Suppressor macrophage treated with lipopolysaccharide for 4 hours (primary cell): Measurements from ENCODE around the gene RHEB.
A peak's percentile ranks its signal among the peaks of the same experiment; 100 is the strongest.

Source experiments
- DNase-seq: peaks from one replicate; pipeline ENCODE4 v3.0.0-alpha.2; 2020

RHEB gene

DNA sequence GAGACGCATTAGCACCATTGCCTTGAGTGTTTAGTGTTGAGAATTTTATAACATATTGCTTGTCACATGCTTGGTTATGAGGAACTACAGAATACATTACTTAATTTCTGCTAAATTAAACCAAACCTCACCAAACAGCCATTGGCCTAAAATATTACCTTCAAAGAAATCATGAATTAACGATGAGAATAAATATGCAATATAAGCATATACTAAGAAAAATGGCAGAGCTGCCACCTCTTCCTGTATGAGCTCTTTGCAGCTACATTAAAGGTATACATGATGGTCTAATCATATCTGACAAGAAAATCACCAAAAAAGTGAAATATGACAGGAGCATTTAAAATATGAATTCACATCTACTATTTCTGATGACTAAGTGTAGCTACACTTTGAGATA, 5.2 kb upstream of the RHEB start:
- DNase-seq = no peak

DNA sequence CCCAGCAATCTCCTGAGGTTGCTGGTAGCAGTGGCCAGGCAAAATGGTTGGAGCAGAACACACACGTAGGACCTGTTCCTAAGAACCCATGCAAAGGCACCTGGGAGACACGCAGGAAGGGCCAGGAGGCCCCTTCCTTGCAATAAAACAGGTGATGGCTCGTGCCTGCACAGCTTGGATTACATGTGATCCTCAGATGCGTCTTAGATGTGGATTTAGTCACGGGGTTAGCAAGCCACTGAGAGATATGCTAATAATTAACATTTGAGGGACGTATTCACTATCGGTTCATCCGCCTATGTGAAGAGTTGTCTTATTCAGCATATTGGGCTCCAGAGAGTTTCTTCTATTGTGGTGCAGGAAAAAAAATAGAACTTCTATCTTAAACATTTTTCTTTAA, 4.6 kb upstream of the RHEB start:
- DNase-seq = no peak

DNA sequence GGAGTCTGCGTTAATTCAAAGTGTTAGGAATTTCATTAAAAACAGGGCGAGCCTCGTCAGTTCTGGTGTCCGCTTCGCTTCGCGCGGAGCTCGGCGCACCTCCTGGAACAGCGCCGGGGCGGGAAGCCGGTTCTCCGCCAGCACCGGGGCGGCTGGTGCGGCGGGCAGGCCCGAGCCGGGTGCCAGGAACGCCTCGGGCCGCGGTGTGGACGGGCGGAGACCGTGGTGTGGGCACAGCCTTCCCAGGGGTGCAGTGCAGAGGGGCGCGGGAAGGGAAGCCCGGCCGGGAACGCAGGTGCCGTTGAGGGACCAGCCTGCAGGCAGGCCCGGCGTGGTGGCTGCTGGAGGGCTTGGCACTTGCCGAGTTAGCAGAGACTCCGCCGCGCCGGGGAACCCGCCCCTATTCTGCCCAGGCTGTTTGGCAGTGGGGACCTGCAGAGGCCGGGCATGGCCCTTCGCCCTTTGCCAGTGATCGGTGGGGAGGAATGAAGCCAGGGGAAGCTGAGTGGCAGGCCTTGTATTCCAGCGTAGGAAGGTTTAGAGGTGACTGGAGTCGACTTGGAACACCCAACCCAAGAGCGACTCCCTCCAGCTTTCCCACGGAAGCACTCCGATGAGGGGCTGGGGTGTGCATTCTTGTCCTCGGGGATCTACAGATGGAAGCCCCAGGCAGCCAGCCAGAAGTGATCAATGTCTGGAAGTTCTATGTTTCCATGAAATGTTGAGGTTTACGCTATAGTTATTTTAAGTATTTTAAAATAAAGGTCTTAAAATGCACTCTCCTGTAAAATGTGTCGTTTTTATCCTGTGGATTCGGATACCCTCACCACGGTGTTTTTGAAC, 945 bp upstream of the RHEB start:
- DNase-seq = peak; percentile 32

DNA sequence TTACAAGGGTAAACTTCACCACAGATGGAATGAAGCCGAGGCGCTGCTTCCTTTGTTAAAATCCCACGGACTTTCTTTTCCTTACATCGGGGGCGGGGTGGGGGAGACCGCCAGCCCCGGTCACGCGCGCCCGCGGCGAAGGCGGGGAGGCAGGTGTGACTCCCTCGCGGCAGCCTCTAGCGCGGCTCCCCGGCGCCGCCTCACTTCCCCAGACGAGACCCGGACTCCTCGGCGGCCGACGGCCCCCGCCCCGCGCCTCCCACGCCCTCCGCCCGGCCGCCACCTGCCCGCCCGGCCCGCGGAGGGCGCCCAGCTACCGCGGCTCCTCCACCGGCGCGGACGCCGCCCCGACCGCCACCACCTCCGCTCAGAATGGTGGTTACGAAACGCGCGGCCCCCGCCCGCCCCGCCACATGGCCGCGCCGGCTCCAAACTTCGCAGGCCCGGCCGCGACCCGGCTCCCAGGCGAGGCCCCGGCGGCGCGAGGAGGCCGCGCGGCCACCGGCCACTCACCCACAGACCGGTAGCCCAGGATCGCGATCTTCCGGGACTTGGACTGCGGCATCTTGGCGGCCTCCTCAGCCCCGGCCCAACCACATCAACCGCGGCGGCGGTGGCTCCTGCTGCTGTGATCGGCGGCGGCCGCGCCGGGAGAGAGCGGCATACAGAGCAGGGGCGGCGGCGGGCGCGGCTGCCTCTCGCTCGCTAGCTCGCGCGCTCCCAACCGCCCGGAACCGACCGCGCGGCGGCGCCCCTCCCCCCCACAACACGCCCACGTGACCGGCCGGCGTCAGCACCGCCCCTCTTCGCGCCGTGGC, 539 bp downstream of the RHEB start:
- DNase-seq = peak; percentile 70

DNA sequence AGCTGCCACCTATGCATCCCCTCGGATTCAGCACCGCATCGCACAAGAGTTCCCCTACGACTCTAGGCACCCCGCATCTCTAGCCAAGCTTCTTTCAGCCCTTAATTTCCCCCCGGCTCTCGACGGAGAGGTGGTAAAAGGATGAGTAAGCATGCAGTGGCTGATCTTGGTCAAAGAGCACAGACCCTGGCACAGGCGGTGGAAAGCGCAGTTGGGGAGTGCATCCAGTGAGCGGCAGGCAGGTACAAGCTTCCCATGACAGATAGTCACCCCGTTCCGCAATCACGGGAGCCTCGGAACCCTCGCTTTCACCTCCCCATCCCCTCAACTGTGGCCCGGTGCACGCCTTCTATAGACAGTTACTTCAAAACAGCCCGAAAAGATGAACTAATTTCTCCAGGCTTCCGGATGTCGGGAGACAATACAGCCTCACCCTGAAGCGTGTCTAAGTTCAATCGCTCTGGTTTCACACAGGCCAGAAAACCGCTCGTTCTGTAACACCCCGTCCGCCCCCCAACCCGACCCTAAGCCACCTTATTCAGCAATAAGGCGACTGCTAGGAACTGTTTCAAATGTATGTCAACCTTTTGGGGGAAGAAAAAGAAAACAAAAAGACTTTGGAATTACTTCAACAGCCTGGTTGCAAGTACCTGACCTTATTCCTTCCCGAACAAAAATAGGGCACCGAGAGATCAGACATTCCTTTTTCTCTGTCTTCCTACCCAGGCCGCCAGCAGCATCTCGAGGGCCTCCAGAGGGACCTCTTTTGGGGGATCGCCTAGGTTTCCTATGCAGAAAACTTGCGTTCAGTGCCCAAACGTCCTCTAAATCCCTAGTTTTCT, 1.4 kb downstream of the RHEB start:
- peak; percentile 44 for DNase-seq

DNA sequence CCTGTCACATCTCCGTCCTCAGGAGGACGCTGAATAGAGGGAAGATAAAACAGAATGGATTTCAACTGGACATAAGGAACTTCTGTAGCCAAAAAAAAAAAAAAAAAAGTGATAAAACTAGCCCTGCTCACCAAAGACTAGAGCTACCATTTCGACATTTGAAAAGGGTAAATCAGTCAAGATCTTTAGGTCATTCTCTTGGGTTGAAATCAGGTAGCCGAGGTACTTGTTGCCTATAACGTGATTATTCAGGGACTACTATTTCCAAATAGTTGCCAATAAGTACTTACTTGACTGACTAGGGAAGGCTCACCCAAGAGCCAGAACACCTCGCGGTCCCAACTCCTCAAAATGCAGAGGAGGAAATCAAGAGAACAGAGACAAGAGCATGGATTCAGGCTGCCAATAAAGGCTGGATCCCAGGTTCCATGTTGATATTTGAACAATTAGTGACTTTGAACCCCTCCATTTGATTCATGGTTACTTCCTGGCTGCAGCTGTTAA, 2.0 kb downstream of the RHEB start:
- no peak for DNase-seq

DNA sequence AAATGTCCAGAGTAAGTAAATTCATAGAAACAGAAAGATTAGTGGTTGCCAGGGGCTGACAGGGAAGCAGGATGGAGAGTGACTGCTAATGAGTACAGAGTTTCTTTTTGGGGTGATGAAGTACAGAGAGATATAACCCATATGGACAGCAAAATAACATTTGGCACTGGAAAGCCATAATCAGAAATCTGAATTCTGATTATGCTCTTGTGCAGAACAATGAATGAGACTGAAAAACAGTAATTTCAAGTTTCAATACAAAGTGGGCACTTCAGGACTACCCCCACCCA, 4.5 kb downstream of the RHEB start:
- no peak for DNase-seq

DNA sequence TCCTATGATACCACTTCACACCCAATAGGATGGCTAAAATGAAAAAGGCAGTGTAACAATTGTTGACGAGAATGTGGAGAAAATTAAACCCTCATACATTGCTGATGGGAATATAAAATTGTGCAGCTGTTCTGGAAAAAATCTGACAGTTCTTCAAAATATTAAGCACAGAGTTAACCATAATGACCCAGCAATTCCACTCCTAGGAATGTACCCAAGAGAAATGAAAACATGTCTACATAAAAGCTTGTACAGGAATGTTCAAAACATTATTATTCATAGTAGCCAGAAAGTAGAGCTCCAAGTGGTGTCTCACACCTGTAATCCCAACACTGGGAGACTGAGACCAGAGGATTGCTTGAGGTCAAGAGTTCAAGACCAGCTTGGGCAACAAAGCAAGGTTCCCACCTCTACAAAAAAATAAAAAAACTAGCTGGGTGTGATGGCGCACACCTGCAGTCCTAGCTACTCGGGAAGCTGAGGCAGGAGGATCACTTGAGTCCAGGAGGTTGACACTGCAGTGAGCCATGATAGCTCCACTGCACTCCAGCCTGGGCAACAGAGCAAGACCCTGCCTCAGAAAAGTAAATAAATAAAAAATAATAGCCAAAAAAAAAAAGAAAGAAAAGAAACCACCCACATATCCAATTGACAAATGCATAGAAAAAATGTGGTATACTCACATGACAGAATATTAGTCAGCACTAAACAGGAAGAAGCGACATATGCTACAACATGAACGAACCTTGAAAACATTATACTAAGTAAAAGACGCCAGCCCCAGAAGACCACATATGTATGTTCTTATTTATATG, 5.0 kb downstream of the RHEB start:
- DNase-seq = peak; percentile 60

DNA sequence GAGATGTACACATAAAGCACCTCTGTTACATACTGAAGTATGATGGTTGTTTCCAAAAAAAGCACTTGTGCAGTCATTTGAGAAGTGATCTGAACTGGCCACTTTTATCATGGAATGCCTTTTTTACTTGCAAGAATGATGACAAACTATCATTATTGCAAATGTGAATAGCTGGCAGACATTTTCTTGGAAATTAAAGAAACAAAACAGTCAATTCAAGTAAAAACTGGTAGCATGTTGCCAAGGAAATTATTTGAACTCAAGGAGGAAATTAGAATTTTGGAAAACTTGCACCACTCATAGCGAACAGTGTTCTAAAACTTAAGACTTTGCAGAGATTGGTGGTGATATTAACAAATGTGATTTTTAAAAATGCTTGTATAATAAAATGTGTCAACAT, 6.6 kb downstream of the RHEB start:
- no peak for DNase-seq

DNA sequence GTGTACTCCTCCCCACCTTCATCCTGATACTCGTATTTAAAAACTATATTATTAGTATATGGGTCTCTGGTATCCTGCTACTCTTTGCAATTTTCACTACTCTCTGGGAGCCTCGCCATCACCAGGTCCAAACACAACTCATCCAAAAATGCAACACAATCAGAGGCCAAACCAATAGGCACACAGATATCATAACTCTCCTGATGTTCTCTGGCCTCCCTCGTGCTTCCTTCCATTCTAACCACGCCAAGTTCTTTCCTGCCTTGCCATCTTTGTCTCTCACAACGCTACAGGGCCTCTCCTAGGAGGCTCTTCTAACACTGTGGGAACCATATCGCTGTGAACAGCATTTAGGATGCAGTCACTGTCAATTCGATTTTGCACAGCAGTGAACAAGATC, 7.3 kb downstream of the RHEB start:
- no peak for DNase-seq

DNA sequence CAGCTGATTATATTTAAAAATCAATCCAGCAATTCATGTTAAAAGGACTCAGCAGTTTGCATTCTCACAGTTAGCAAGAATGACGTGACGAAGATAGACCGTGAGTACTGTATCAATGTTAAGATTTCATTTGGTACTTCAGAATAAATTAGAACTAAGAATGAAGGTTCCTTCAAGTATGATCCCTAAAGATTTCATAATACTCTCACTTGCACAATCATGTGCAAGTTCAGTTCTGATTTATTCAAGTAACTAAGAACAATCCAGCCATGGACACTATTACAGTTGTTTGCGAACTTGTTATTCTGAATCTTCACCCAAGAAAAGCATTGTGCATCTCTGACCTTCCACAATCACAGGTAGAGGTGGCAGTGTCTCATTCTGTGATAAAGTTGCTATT, 7.7 kb downstream of the RHEB start:
- DNase-seq = peak; percentile 56

DNA sequence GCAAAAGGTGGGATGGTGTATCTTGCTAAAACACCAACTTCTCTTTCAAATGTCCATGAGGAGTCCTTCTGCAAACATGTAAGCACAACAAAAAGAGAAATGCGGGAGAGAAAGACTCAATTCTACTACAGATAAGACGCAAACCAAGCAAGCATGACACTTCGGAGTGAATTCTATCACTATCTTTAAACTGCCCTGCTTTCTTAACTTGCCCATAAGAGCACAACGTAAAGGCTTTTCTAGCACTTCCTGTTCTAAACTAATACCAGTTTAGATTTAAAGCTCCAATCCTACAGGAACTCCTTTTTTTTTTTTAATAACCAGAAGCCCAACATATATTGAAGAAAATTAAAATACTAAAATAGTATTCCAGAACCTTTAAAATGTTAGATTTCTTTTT, 8.4 kb downstream of the RHEB start:
- DNase-seq = no peak

DNA sequence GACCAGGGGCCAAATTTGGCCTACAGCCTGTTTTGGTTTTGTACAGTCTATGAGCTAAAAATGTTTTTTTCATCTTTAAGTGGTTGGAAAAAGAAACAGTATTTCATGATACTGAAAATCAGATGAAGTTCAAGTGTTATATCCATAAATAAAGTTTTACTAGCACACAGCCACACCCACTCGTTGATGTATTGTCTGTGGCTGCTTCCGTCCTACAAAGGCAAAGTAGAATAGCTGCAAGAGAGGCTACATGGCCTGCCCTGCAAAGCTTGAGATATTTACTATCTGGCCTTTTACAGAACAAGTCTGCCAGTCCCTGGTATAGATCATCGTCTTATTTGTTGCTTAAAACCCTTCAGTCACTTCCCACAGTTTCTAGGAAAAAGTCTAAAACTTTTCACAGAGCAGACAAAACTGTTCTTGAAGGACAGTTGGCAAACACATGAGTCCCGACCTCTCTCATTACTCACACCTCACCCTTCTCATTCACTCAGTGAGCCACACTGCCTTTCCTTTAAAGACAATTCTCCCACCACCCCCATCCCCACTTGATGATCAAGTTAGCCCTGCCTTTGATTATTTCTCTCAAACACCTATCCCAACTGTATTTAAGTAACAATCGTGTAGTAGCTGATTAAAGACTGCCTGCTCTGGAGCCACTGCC, 9.9 kb downstream of the RHEB start:
- no peak for DNase-seq

DNA sequence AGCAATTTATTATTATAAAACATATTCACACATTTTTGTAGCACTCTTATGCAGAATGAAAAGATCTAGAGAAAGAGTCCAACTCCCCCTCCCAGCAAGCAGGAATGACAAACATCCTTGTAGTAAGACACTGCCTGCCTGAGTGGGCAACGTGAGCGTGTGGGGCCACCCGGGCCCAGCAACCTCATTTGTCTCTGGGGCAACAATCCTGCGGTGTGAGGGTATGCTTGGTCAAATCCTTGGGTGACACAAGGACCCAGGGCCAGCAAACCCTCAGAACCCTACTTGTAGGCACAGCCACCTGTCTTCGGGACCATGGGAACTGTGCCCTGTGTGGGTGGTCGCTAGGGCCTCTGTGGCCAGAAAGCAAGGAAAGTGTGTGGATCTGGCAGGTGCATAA, 10.7 kb downstream of the RHEB start:
- no peak for DNase-seq

DNA sequence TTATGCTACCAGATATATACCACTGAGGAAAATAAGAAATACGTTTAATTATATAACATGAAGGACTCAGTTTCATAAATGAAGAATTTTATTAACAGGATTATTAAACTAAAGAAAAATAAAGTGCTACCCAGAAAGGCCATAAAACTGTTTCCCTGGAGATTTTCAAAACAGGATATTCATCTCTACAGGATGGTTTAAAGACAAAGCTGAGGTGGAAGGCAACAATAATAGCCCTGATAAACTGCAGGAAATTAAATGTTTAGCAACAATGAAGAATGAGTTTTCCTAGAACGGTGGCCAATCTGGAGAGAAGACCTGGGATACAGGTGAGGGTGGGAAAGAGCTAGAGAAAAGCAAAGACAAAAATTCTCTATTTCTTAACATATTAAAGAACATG, 11.9 kb downstream of the RHEB start:
- DNase-seq = no peak

DNA sequence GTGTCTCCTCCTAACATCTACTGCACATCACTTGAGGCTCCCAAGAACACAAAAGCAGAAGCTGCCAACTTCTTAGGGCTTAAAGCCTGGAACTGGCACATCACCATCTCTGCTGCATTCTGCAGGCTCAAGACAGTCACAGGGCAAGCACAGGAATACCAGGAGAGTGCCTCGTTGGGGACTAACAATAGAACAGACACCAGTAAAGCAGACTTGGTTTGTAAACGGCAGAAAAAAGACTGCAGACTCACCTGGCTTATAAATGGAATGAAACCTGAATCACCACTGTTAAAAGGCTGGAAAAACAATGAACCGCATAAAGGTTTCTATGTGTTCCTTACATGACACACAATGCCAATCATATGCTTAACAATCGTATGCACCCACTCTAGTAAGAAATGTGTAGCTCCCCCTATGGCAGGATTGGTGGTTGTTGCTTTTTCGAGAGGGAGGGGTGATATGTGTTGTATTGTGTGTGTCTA, 12.8 kb downstream of the RHEB start:
- no peak for DNase-seq

DNA sequence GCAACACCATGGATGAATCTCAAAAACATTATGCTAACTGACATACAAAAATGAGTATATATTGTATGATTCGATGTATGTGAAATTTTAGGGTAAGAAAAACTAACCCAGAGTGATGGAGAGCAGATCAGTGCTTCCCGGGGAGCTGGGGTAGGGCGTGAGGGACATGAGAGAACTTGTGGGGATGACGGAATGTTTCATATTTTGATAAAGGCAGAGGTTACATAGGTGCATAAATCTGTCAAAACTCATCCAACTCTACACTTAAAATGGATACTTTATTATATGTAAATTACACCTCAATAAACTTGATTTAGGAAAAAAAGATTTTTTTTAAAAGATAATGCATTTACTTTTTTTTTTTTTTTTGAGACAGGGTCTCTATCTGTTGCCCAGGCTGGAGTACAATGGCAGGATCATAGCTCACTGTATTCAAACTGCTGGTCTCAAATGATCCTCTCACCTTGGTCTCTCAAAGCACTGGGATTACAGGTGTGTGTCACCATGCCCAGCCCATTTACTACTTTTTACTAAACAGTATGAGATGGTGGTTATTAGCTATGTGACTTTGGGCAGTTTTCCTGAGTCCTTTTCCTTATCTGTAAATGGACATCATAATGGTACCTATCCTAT, 13.7 kb downstream of the RHEB start:
- DNase-seq = no peak

DNA sequence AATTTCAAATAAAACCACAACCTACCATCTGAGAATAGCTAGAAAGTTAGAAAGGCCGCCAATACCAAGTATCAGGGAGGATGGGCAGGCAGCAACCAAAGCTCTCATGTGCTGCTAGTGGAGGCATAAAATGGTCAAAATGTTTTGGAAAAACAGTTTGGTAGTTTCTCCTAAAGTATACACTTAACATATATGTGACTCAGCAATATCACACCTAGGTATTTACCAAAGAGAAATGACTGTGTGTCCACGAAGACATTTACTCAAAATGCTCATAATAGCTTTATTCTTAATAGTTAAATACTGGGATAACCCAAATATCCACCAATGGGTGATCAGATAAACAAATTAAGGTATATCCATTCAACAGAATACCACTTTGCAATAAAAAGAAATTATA, 14.3 kb downstream of the RHEB start:
- no peak for DNase-seq

DNA sequence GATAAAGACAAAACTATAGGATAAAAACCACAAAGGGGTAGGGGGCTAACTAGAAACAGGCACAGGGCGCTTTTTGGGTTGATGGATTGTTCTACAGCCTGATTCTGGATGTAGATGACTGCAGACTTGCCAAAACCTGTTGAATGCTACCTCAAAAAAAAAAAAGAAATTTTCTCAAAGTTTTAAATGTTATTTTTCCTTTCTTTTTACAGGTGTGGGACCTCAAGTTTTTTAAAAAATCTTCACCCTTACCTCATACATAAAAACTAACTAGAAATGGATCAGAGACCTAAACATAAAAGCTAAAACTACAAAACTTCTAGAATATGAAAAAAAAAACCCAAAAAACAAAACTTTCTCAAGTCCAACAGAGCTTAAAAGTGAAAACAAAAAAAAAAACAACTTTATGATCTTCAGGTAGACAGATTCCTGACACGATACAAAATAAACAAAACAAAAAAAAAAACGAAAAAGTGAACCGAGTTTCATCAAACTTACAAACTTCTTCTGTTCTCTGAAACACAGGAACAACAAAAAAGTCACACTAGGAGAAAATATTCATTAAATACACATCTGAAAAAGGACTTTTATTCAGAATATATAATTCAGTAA, 14.9 kb downstream of the RHEB start:
- no peak for DNase-seq

DNA sequence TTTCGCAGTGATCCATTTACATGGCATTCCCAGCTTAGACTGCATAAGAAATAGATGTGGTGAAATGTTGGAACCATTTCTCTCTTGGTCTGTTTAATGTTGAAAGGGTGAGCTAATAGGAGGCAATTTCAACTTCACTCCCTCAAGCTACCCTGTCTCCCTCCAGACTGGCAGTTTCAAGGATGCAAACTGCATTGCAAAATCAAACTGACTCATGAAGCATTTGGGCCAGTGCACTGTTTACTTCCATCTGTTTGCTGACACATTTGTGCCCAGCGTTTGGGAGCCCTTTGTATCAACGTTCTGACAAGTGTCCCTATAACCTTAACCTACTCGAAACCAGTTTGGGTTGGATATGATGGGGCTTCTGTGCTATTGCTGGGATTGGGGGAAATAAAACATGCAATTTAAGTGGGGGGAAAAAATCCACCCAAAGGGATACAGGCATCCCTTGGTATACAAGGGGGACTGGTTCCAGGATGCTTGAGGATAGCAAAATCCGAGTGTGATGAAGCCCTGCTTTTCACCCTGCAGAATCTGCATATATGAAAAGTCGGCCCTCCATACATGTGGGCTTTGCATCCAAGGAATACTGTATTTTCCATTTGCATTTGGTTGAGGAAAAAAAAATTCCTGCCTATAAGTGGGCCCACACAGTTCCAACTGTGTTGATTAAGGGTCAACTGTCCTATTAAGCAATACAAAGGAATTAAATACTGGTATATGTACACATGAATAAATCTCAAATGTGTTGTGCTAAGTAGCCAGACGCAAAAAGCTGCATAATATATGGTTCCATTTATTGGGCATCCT, 15.6 kb downstream of the RHEB start:
- peak; percentile 87 for DNase-seq
